A673 (cell line): Measurements from ENCODE around the gene HEMGN. TPM values are rescaled to one million over a fixed set of nuclear protein-coding genes. Genes with fewer than 3 reads are reported as not detected.
"Not testable (repeated sequence)": the region's sequence is repeated elsewhere in the genome, so short reads cannot be mapped to it uniquely, and the experiment has no call there.

ENCODE experiments used
- BruUV-seq: library from RNA; stranded (reverse); fragments of 400-500 nt; replicated peaks from 2 replicates; lab custom pipeline; 2021; lab: Mats Ljungman, UMichigan
- CTCF ChIA-PET: fragments of 300-600 bp; sonication (Branson Sonifier 250); formaldehyde crosslinking; loops from one replicate; lab custom pipeline; 2022; ENCODE audit warnings: antibody characterized with exemption; lab: Charles Lee
- POLR2A ChIA-PET: fragments of 300-600 bp; sonication (Branson Sonifier 250); formaldehyde crosslinking; loops from one replicate; lab custom pipeline; 2022; ENCODE audit warnings: antibody characterized with exemption; ENCODE audit not compliant: low non-redundant PET; lab: Charles Lee
- DNase-seq: peaks from one replicate; pipeline ENCODE4 v3.0.0-alpha.2; 2015; ENCODE audit warnings: low spot score
- H3K27ac ChIP-seq: fragments of 200-600 bp; sonication (generic); 2 replicates; pipeline ENCODE4 v1.5.1; 2016; ENCODE audit warnings: mixed run types, low read depth, mild to moderate bottlenecking, mixed read lengths, antibody characterized with exemption, low read length; ENCODE audit not compliant: poor library complexity, severe bottlenecking
- H3K27me3 ChIP-seq: fragments of 200-600 bp; sonication (generic); replicated peaks from 2 replicates; pipeline ENCODE4 v1.6.1; 2017; ENCODE audit warnings: mixed run types, low read depth, mild to moderate bottlenecking, mixed read lengths, antibody characterized with exemption, low read length; ENCODE audit not compliant: insufficient read depth, poor library complexity
- H3K36me3 ChIP-seq: fragments of 200-600 bp; sonication (generic); 2 replicates; pipeline ENCODE4 v1.6.1; 2016; ENCODE audit warnings: mixed run types, mild to moderate bottlenecking, mixed read lengths, antibody characterized with exemption, low read length; ENCODE audit not compliant: insufficient read depth, poor library complexity, severe bottlenecking
- H3K4me1 ChIP-seq: fragments of 200-600 bp; sonication (generic); 2 replicates; pipeline ENCODE4 v1.6.1; 2017; ENCODE audit warnings: mixed run types, mild to moderate bottlenecking, mixed read lengths, antibody characterized with exemption, low read length; ENCODE audit not compliant: insufficient read depth, poor library complexity, severe bottlenecking
- H3K4me3 ChIP-seq: fragments of 200-600 bp; sonication (generic); 2 replicates; pipeline ENCODE4 v1.5.1; 2016; ENCODE audit warnings: low read depth, mixed run types, mild to moderate bottlenecking, mixed read lengths, low read length; ENCODE audit not compliant: poor library complexity, severe bottlenecking
- H3K9me3 ChIP-seq: fragments of 200-600 bp; sonication (generic); 2 replicates; pipeline ENCODE4 v1.6.1; 2016; ENCODE audit warnings: mixed run types, low read depth, mild to moderate bottlenecking, mixed read lengths, antibody characterized with exemption, low read length; ENCODE audit not compliant: poor library complexity, severe bottlenecking
- EZH2 ChIP-seq: fragments of 200-600 bp; sonication (generic); IDR thresholded peaks from 2 replicates; pipeline ENCODE4 v1.6.1; 2017; ENCODE audit warnings: borderline replicate concordance, low read depth, mild to moderate bottlenecking, mixed read lengths, antibody characterized with exemption, low read length; ENCODE audit not compliant: poor library complexity, severe bottlenecking
- intact Hi-C: fragments of 100-400 bp; cut with micrococcal nuclease; formaldehyde crosslinking; loops from one replicate; pipeline ENCODE4 v1.10.0; 2022; ENCODE audit not compliant: unreplicated experiment
- total RNA-seq: library from RNA; stranded (reverse); gene quantifications from 2 replicates; pipeline ENCODE4 v1.2.3, GENCODE V29; 2021
- TF ChIP-seq, protein P1 (sequence below): fragments of 300-800, 200-600 bp; sonication (generic); conservative IDR thresholded peaks from 2 replicates; pipeline ENCODE4 v1.5.1; 2017; ENCODE audit warnings: low read depth, mild to moderate bottlenecking, antibody characterized with exemption, low read length, moderate library complexity, mixed read lengths

Gene HEMGN
- total RNA-seq, 1 experiment from 2014 or later: not detected

DNA sequence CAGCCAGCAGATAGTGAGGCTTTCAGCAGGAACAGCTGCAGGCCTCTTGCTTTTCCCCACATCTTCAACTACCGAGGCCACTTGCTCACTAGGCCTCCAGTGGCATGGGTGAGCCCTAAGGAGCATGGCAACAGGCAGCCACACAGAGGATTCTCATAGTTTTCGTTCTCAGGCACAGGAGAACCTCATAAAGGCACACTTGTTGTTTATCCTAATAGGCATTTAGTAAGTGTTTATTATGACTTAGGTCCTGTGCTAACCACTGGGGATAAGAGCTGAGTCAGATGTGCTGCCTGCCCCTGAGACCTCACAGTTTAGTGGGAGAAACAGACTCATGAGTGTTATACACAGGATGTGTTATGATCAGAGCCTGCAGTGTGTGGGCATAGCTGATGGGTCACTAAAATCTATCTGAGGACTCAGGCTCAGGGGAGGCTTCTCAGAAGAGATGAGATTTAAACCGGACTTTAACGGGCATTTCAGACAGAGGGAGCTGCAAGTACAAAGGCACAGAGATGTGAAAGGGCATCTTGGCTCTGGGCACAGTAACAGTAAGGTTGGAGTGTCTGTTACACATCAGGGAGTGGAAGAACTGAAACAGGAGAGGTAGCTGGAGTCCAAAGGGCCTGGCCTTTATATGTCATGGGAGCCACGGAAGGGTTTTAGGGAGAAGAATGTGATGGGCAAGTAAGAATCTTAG is 21.0 kb upstream of the HEMGN start:
- DNase-seq: no peak
- H3K4me3 ChIP-seq: no peak overlapping the region
- no TSS peak for BruUV-seq
- H3K36me3 ChIP-seq: no peaks in the 10 kb centered on the region
- ChIA-PET POLR2A (interaction anchor here (0.6 kb wide), 1 partner anchor 82 kb away, joined by 4 read pairs; no protein-coding TSS in a partner anchor), CTCF (no interaction called here)
- H3K27me3 ChIP-seq: peaks cover 3% of the 10 kb centered on the region
- TF ChIP-seq, protein P1, sequence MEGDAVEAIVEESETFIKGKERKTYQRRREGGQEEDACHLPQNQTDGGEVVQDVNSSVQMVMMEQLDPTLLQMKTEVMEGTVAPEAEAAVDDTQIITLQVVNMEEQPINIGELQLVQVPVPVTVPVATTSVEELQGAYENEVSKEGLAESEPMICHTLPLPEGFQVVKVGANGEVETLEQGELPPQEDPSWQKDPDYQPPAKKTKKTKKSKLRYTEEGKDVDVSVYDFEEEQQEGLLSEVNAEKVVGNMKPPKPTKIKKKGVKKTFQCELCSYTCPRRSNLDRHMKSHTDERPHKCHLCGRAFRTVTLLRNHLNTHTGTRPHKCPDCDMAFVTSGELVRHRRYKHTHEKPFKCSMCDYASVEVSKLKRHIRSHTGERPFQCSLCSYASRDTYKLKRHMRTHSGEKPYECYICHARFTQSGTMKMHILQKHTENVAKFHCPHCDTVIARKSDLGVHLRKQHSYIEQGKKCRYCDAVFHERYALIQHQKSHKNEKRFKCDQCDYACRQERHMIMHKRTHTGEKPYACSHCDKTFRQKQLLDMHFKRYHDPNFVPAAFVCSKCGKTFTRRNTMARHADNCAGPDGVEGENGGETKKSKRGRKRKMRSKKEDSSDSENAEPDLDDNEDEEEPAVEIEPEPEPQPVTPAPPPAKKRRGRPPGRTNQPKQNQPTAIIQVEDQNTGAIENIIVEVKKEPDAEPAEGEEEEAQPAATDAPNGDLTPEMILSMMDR: no peak
- H3K27ac ChIP-seq: no peak overlapping the region
- intact Hi-C loops: no loop called here
- no peaks in the 10 kb centered on the region for H3K9me3 ChIP-seq
- no peaks in the 10 kb centered on the region for H3K4me1 ChIP-seq

DNA sequence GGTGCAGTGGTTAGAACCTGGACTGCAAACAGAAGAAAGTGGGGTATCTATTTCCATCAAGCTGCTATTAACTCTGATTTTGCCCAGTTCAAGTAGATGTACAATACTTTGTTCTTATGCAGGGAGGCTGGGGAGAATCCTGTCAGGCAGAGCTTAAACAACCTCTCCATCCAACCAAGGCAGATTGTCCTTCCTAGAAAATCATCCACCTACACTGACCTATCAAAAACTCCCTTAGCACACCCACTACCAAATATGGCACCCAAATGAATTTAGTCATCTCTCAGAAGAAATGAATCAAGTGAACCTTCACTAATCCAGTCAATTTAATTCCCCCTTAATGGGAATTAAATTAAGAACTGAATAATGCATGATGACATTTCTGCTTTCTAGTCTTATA is 18.4 kb upstream of the HEMGN start:
- Histone ChIP-seq H3K4me3 (no peak overlapping the region), H3K27ac (no peak overlapping the region), H3K27me3 (peaks cover 21% of the 10 kb centered on the region), H3K4me1 (no peaks in the 10 kb centered on the region), H3K9me3 (no peaks in the 10 kb centered on the region), H3K36me3 (no peaks in the 10 kb centered on the region)
- POLR2A ChIA-PET: interaction anchor here (0.7 kb wide), 1 partner anchor 73 kb away, joined by 4 read pairs; no protein-coding TSS in a partner anchor
- peak; percentile 29 for DNase-seq
- BruUV-seq: no TSS peak
- intact Hi-C loops: no loop called here
- TF ChIP-seq, protein P1: no peak
- no peak for TF ChIP-seq EZH2
- CTCF ChIA-PET: interaction anchor here (0.5 kb wide), 1 partner anchor 75 kb away, joined by 3 read pairs; no protein-coding TSS in a partner anchor

GRCh38 chr9:97954550-97954989 is 16.6 kb upstream of the HEMGN start:
- Histone ChIP-seq H3K27ac (no peak overlapping the region), H3K27me3 (peaks cover 26% of the 10 kb centered on the region), H3K36me3 (no peaks in the 10 kb centered on the region), H3K9me3 (no peaks in the 10 kb centered on the region), H3K4me1 (no peaks in the 10 kb centered on the region), H3K4me3 (no peak overlapping the region)
- BruUV-seq: no TSS peak
- POLR2A ChIA-PET: no interaction called here
- CTCF ChIA-PET: no interaction called here
- intact Hi-C loops: no loop called here
- TF ChIP-seq, protein P1: peak; percentile 45
- no peak for TF ChIP-seq EZH2
- no peak for DNase-seq

GRCh38 chr9:97950873-97951272 is 12.9 kb upstream of the HEMGN start:
- POLR2A ChIA-PET, BruUV-seq, H3K9me3 ChIP-seq, H3K4me3 ChIP-seq, H3K27ac ChIP-seq, H3K4me1 ChIP-seq, intact Hi-C loops, DNase-seq, CTCF ChIA-PET, H3K36me3 ChIP-seq: not testable (repeated sequence)
- peaks cover 26% of the 10 kb centered on the region for H3K27me3 ChIP-seq

DNA sequence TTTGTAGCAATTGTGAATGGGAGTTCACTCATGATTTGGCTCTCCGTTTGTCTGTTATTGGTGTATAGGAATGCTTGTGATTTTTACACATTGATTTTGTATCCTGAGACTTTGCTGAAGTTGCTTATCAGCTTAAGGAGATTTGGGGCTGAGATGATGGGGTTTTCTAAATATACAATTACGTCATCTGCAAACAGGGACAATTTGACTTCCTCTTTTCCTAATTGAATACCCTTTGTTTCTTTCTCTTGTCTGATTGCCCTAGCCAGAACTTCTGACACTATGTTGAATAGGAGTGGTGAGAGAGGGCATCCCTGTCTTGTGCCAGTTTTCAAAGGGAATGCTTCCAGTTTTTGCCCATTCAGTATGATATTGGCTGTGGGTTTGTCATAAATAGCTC is 9.1 kb upstream of the HEMGN start:
- H3K4me1 ChIP-seq, POLR2A ChIA-PET, H3K27ac ChIP-seq, H3K9me3 ChIP-seq, H3K4me3 ChIP-seq, CTCF ChIA-PET, H3K36me3 ChIP-seq, BruUV-seq, intact Hi-C loops, DNase-seq: not testable (repeated sequence)
- peaks cover 41% of the 10 kb centered on the region for H3K27me3 ChIP-seq
